HFF-Myc (cell line): ENCODE data around the gene NUP210L.
"Not testable (repeated sequence)": the region's sequence is repeated elsewhere in the genome, so short reads cannot be mapped to it uniquely, and the experiment has no call there.

Experiments
- DNase-seq: peaks from one replicate; pipeline ENCODE4 v3.0.0-alpha.2; 2011; ENCODE audit warnings: low read depth; ENCODE audit errors: extremely low read depth
- H3K4me3 ChIP-seq: replicated peaks from 2 replicates; pipeline ENCODE4 v1.5.1; 2011; ENCODE audit warnings: low read depth, mild to moderate bottlenecking, control low read depth, low read length
- CTCF ChIP-seq: IDR thresholded peaks from 2 replicates; pipeline ENCODE4 v1.5.1; 2012; ENCODE audit warnings: mild to moderate bottlenecking, low read depth, low read length, control low read depth; ENCODE audit errors: missing control alignments

Gene NUP210L

DNA sequence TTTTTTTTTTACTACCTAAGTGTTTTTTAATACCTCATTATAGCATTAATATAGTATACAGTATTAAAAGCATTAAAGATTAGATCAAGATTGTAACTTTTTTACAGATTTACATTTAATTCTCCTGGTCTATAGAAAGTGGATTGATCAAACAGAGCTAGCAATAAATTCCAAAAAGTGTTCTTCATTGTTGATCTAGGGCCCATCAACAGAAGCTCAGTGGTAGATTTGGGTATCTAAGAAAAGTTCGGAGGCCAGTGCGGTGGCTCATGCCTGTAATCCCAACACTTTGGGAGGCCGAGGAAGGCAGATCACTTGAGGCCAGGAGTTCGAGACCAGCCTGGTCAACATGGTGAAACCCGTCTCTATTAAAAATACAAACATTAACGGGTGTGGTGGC is 12.5 kb downstream of the NUP210L start:
- TF ChIP-seq CTCF: no peak
- H3K4me3 ChIP-seq: no peak overlapping the region
- DNase-seq: no peak

GRCh38 chr1:154141240-154141639 is 13.6 kb downstream of the NUP210L start:
- no peak for DNase-seq
- no peak overlapping the region for H3K4me3 ChIP-seq
- no peak for TF ChIP-seq CTCF

GRCh38 chr1:154137888-154138287 is 17.0 kb downstream of the NUP210L start:
- no peak for TF ChIP-seq CTCF
- no peak overlapping the region for H3K4me3 ChIP-seq
- DNase-seq: no peak

GRCh38 chr1:154133256-154133655 is 21.6 kb downstream of the NUP210L start:
- H3K4me3 ChIP-seq: no peak overlapping the region
- TF ChIP-seq CTCF: no peak
- no peak for DNase-seq

GRCh38 chr1:154129391-154129970 is 25.4 kb downstream of the NUP210L start:
- DNase-seq: no peak
- no peak for TF ChIP-seq CTCF
- H3K4me3 ChIP-seq: no peak overlapping the region

- DNase-seq, H3K4me3 ChIP-seq: not testable (repeated sequence)
Measured at GRCh38 chr1:154123205-154123604, 31.7 kb downstream of the NUP210L start.

- no peak for TF ChIP-seq CTCF
- no peak overlapping the region for H3K4me3 ChIP-seq
- DNase-seq: no peak
Measured at GRCh38 chr1:154117642-154118041, 37.2 kb downstream of the NUP210L start.
